ENCODE measurements around the gene POPDC2.

GRCh38 chr3:119625451-119626153 is 34.8 kb downstream of the POPDC2 start:
- TF ChIP-seq CTCF (IDR thresholded peaks at IDR 0.05) (no peak), POLR2A (IDR thresholded peaks at IDR 0.05) (no peak)
